ENCODE results near the gene AGBL4. TPM values are rescaled to one million over a fixed set of nuclear protein-coding genes. Genes with fewer than 3 reads are reported as not detected.

The AGBL4 gene
- total and polyA plus RNA-seq, 9 of the 15 experiments (the other 6 are each of a cell fraction or from before 2014, with no cell fraction given), result 0.11 TPM; not detected in 7

DNA sequence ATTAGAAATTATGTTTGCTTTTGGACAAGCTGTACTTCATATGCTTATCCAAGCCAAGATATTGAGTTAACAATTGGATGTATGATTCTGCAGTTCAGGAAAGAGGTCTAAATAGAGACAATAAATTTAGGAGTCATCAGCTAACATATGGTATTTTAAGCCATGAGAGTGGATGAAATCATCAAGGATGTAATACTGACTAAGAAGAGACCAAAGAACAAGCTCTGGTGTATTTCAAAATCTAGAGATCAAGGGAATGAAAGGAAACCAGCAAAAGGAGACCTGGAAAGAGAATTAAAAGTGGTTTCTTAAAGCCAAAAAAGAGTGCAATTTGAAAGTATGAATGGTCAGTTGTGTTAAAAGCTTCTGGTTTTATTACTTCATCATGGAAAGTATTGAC, 1063.4 kb downstream of the AGBL4 start:
- no peaks in the 10 kb centered on the region for H3K79me2 ChIP-seq (ENCODE audit: control insufficient read depth, insufficient read depth, low read length)
- no peak overlapping the region for H3K9ac ChIP-seq (ENCODE audit: insufficient read depth in 1 of 2, low read depth in 2 of 2, low read length in 2 of 2)
- ChIA-PET CTCF (ENCODE audit: low intra/inter-chr PET ratio) (no interaction called here), POLR2A (no interaction called here)
- H3K36me3 ChIP-seq (ENCODE audit: control insufficient read depth, insufficient read depth, low read length), result no peaks in the 10 kb centered on the region
- H4K20me1 ChIP-seq (replicated peaks; ENCODE audit: control insufficient read depth, insufficient read depth, low read length), result no peaks in the 10 kb centered on the region
- no peak overlapping the region for H3K4me2 ChIP-seq (ENCODE audit: insufficient read depth, low read length)
- H3K9me1 ChIP-seq (ENCODE audit: control insufficient read depth, insufficient read depth, low read length), result no peaks in the 10 kb centered on the region
- no peaks in the 10 kb centered on the region for H3K27me3 ChIP-seq (ENCODE audit: control insufficient read depth in 2 of 2, insufficient read depth in 2 of 2, low read length in 2 of 2)
- no peak overlapping the region for H2AFZ ChIP-seq (ENCODE audit: low read depth, low read length)
- no peaks in the 10 kb centered on the region; the same call in 1 of the 2 replicates for H3K9me3 ChIP-seq (replicated peaks; ENCODE audit: control insufficient read depth, insufficient read depth, low read depth, low read length)
- no peak overlapping the region for H3K27ac ChIP-seq (ENCODE audit: extremely low read depth, low read depth, low read length)
- no TSS peak for BruUV-seq (replicated peaks)
- DNase-seq (ENCODE audit: extremely low read depth in 1 of 4, low spot score in 3 of 4), result no peak
- H3K4me3 ChIP-seq, result no peak overlapping the region
- ATAC-seq, result no peak
- in situ Hi-C loops (cut with MboI) (no loop called here), intact Hi-C loops (cut with micrococcal nuclease) (no loop called here)
- no peak for TF ChIP-seq EZH2 (IDR thresholded peaks at IDR 0.05; ENCODE audit: borderline replicate concordance, low read depth, low read length)
- no peak for FAIRE-seq
- H3K4me1 ChIP-seq (replicated peaks in 1 of 2; ENCODE audit: control insufficient read depth in 2 of 2, insufficient read depth in 2 of 2, low read length in 2 of 2), result no peaks in the 10 kb centered on the region

DNA sequence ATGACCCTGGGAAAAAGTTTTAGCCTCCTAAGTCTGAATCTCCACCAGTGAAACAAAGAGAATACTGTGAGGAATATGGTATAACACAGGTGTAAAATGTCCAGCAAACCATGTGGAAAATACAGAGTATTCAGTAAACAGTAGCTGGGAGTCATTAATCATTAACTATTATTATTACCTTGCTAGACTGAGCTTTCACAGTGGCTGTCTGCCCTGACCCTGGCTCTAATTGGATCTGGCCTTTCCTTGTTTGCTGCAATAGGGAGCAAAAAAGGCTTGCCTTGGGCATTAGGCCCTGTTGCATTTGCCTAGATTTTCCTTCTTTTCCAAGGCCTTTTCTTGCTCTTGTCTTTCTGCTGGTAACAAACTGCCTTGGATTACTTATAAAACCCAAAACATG, 1068.0 kb downstream of the AGBL4 start:
- no peaks in the 10 kb centered on the region for H3K9me1 ChIP-seq (ENCODE audit: control insufficient read depth, insufficient read depth, low read length)
- intact Hi-C loops (cut with micrococcal nuclease), result no loop called here
- H3K4me3 ChIP-seq, result no peak overlapping the region
- no peaks in the 10 kb centered on the region for H3K79me2 ChIP-seq (ENCODE audit: control insufficient read depth, insufficient read depth, low read length)
- FAIRE-seq (no peak), DNase-seq (ENCODE audit: extremely low read depth in 1 of 4, low spot score in 3 of 4) (no peak), ATAC-seq (no peak)
- H3K4me1 ChIP-seq (replicated peaks in 1 of 2; ENCODE audit: control insufficient read depth in 2 of 2, insufficient read depth in 2 of 2, low read length in 2 of 2), result no peaks in the 10 kb centered on the region
- no peaks in the 10 kb centered on the region; the same call in 1 of the 2 replicates for H3K9me3 ChIP-seq (replicated peaks; ENCODE audit: control insufficient read depth, insufficient read depth, low read depth, low read length)
- CTCF ChIA-PET (ENCODE audit: low intra/inter-chr PET ratio), result no interaction called here
- BruUV-seq (replicated peaks), result no TSS peak
- no peak overlapping the region for H3K9ac ChIP-seq (ENCODE audit: insufficient read depth in 1 of 2, low read depth in 2 of 2, low read length in 2 of 2)
- in situ Hi-C loops (cut with MboI), result no loop called here
- H3K27me3 ChIP-seq (ENCODE audit: control insufficient read depth in 2 of 2, insufficient read depth in 2 of 2, low read length in 2 of 2), result no peaks in the 10 kb centered on the region
- no peak overlapping the region for H2AFZ ChIP-seq (ENCODE audit: low read depth, low read length)
- H3K4me2 ChIP-seq (ENCODE audit: insufficient read depth, low read length), result no peak overlapping the region
- POLR2A ChIA-PET, result no interaction called here
- H3K36me3 ChIP-seq (ENCODE audit: control insufficient read depth, insufficient read depth, low read length), result no peaks in the 10 kb centered on the region
- no peaks in the 10 kb centered on the region for H4K20me1 ChIP-seq (replicated peaks; ENCODE audit: control insufficient read depth, insufficient read depth, low read length)
- H3K27ac ChIP-seq (ENCODE audit: extremely low read depth, low read depth, low read length), result no peak overlapping the region
- no peak for TF ChIP-seq HNRNPL (IDR thresholded peaks at IDR 0.05; ENCODE audit: low read depth, low read length)
- no peak for TF ChIP-seq CEBPG (CRISPR knock-in tag; IDR thresholded peaks at IDR 0.05)
- TF ChIP-seq CEBPG (tag; conservative IDR thresholded peaks at IDR 0.05 in 1 of 2, IDR thresholded peaks at IDR 0.05 in 1 of 2), result no peak
- TF ChIP-seq L3MBTL2 (IDR thresholded peaks at IDR 0.05), result no peak
- no peak for TF ChIP-seq ZNF830 (CRISPR knock-in tag; IDR thresholded peaks at IDR 0.05)
- TF ChIP-seq, protein P1, sequence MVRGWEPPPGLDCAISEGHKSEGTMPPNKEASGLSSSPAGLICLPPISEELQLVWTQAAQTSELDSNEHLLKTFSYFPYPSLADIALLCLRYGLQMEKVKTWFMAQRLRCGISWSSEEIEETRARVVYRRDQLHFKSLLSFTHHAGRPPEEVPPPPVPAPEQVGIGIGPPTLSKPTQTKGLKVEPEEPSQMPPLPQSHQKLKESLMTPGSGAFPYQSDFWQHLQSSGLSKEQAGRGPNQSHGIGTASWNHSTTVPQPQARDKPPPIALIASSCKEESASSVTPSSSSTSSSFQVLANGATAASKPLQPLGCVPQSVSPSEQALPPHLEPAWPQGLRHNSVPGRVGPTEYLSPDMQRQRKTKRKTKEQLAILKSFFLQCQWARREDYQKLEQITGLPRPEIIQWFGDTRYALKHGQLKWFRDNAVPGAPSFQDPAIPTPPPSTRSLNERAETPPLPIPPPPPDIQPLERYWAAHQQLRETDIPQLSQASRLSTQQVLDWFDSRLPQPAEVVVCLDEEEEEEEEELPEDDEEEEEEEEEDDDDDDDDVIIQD (CRISPR knock-in tag; IDR thresholded peaks at IDR 0.05), result no peak
- TF ChIP-seq SP1 (CRISPR knock-in tag; IDR thresholded peaks at IDR 0.05), result no peak
- TF ChIP-seq, protein P2, sequence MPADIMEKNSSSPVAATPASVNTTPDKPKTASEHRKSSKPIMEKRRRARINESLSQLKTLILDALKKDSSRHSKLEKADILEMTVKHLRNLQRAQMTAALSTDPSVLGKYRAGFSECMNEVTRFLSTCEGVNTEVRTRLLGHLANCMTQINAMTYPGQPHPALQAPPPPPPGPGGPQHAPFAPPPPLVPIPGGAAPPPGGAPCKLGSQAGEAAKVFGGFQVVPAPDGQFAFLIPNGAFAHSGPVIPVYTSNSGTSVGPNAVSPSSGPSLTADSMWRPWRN (IDR thresholded peaks at IDR 0.05; ENCODE audit: low read depth), result no peak
- no peak for TF ChIP-seq CBFA2T2 (conservative IDR thresholded peaks at IDR 0.05)
- TF ChIP-seq ZNF134 (CRISPR knock-in tag; conservative IDR thresholded peaks at IDR 0.05), result no peak
